WERI-Rb-1 (cell line): ENCODE data around the gene VAV2.

Experiments used
- DNase-seq: peaks from one replicate; pipeline ENCODE4 v3.0.0-alpha.2; 2020
- H3K27ac ChIP-seq: fragments of 250-450 bp; sonication (Bioruptor Pico); 2 replicates; pipeline ENCODE4 v1.5.1; 2020; ENCODE audit warnings: mild to moderate bottlenecking, moderate library complexity
- H3K27me3 ChIP-seq: fragments of 250-450 bp; sonication (Bioruptor Pico); 2 replicates; pipeline ENCODE4 v1.5.1; 2021; ENCODE audit warnings: mild to moderate bottlenecking, low read depth, moderate library complexity; ENCODE audit not compliant: insufficient read depth, severe bottlenecking
- H3K36me3 ChIP-seq: fragments of 250-450 bp; sonication (Bioruptor Pico); 2 replicates; pipeline ENCODE4 v1.5.1; 2020; ENCODE audit warnings: mild to moderate bottlenecking, moderate library complexity
- H3K4me3 ChIP-seq: 2 replicates; pipeline ENCODE4 v1.5.1; 2011; ENCODE audit warnings: low read depth, mild to moderate bottlenecking, control low read depth, low read length
- H3K9me3 ChIP-seq: fragments of 250-450 bp; sonication (Bioruptor Pico); 2 replicates; pipeline ENCODE4 v1.5.1; 2021; ENCODE audit warnings: mild to moderate bottlenecking, moderate library complexity; ENCODE audit not compliant: severe bottlenecking
- TF ChIP-seq, protein P1 (sequence below): IDR thresholded peaks from 2 replicates; pipeline ENCODE4 v1.5.1; 2011; ENCODE audit warnings: low read depth, mild to moderate bottlenecking, control low read depth, inconsistent platforms, low read length

Gene VAV2

GRCh38 chr9:133938086-133938485 lies 54.0 kb downstream of the VAV2 start:
- DNase-seq: no peak
- Histone ChIP-seq H3K4me3 (no peak overlapping the region), H3K9me3 (no peaks in the 10 kb centered on the region), H3K27ac (no peak overlapping the region), H3K36me3 (peaks cover 18% of the 10 kb centered on the region), H3K27me3 (no peaks in the 10 kb centered on the region)
- TF ChIP-seq, protein P1, sequence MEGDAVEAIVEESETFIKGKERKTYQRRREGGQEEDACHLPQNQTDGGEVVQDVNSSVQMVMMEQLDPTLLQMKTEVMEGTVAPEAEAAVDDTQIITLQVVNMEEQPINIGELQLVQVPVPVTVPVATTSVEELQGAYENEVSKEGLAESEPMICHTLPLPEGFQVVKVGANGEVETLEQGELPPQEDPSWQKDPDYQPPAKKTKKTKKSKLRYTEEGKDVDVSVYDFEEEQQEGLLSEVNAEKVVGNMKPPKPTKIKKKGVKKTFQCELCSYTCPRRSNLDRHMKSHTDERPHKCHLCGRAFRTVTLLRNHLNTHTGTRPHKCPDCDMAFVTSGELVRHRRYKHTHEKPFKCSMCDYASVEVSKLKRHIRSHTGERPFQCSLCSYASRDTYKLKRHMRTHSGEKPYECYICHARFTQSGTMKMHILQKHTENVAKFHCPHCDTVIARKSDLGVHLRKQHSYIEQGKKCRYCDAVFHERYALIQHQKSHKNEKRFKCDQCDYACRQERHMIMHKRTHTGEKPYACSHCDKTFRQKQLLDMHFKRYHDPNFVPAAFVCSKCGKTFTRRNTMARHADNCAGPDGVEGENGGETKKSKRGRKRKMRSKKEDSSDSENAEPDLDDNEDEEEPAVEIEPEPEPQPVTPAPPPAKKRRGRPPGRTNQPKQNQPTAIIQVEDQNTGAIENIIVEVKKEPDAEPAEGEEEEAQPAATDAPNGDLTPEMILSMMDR: no peak

DNA sequence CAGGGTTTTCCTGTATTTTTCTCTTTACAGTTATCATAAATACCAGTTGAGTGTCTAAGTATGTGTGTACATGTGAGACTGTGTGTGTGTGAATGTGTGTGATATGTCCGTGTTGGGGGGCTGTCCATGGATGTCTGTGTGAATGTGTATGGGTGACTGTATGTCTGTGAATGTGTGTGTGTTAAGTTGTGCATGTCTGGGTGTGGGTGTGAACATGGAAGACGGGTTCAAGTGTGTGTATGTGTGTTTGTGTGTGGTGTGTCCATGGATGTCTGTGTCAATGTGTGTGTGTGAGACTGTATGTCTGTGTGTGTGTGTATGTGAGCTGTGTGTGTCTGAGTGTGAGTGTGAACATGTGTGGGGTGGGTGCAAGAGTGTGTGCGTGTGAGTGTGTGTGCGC lies 55.0 kb downstream of the VAV2 start:
- H3K27ac ChIP-seq: no peak overlapping the region
- no peak for DNase-seq
- H3K9me3 ChIP-seq: no peaks in the 10 kb centered on the region
- no peaks in the 10 kb centered on the region for H3K27me3 ChIP-seq
- no peak overlapping the region for H3K4me3 ChIP-seq
- TF ChIP-seq, protein P1: no peak
- H3K36me3 ChIP-seq: peaks cover 18% of the 10 kb centered on the region

DNA sequence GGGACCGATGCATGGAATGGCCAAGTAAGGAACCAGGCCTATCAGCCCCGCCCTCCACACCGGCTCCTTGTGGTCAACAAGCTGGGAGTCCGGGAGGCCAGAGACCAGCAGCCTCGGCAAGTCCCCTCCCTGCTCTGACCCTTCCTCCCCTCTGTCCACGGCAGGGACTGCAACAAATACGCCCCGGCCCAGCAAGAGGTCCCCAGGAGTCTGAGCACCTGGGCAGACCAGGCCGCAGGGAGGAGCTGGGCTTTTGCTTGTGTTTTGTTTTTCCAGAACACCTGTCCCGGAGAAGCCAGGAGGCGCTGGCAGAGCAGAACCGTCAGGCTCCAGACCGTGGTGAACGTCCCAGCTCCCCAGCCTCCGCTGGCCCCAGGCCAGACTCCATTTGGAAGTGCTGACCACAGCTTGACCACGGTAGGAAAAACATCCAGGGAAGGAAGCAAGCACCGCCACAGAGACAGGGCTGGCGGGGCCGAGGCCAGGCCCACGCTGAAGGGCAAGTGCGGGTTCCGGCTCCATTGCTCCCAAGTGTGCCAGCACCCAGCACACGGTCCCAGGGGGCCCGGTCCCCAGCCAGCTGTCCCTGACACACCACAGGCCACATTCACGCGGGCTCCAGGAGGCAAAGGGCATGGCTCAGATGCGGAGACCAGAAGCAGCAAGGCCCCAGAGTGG lies 56.7 kb downstream of the VAV2 start:
- TF ChIP-seq, protein P1: no peak
- Histone ChIP-seq H3K27me3 (no peaks in the 10 kb centered on the region), H3K36me3 (peaks cover 18% of the 10 kb centered on the region), H3K27ac (no peak overlapping the region), H3K9me3 (no peaks in the 10 kb centered on the region), H3K4me3 (no peak overlapping the region)
- no peak for DNase-seq

GRCh38 chr9:133934482-133935232 lies 57.5 kb downstream of the VAV2 start:
- Histone ChIP-seq H3K27me3 (no peaks in the 10 kb centered on the region), H3K27ac (no peak overlapping the region), H3K4me3 (no peak overlapping the region), H3K36me3 (peaks cover 18% of the 10 kb centered on the region), H3K9me3 (no peaks in the 10 kb centered on the region)
- no peak for DNase-seq
- TF ChIP-seq, protein P1: no peak

DNA sequence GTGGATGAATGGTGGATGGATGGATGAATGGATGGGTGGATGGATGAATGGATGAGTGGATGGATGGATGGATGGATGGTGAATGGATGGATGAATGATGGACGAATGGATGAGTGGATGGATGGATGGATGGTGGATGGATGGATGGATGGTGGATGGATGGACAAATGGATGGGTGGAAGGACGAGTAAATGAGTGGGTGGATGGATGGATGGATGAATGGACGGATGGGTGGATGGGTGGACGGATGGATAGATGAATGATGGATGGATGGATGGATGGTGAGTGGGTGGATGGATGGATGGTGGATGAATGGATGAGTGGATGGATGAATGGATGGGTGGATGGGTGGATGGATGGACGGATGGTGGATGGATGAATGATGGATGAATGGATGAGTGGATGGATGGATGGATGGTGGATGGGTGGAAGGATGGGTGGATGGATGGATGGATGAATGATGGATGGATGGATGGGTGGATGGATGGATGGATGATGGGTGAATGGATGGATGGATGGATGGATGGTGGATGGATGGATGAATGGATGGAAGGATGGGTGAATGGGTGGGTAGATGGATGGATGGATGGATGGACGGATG lies 58.6 kb downstream of the VAV2 start:
- DNase-seq: no peak
- no peak overlapping the region for H3K4me3 ChIP-seq
- H3K27me3 ChIP-seq: no peaks in the 10 kb centered on the region
- peaks cover 15% of the 10 kb centered on the region for H3K36me3 ChIP-seq
- TF ChIP-seq, protein P1: no peak
- no peaks in the 10 kb centered on the region for H3K9me3 ChIP-seq
- no peak overlapping the region for H3K27ac ChIP-seq
